ENCODE results near the gene GLP2R.

Gene GLP2R

GRCh38 chr17:9813166-9813565 is 12.6 kb upstream of the GLP2R start:
- DNase-seq (ENCODE audit: low spot score): no peak

GRCh38 chr17:9814337-9814945 is 11.3 kb upstream of the GLP2R start:
- no peak for DNase-seq (ENCODE audit: low spot score)

GRCh38 chr17:9816472-9816871 is 9.3 kb upstream of the GLP2R start:
- DNase-seq (ENCODE audit: low spot score): no peak

GRCh38 chr17:9817086-9817485 is 8.6 kb upstream of the GLP2R start:
- peak; percentile 37 for DNase-seq (ENCODE audit: low spot score)

- no peak for DNase-seq (ENCODE audit: low spot score)
Observed at GRCh38 chr17:9818760-9819159, 7.0 kb upstream of the GLP2R start.

- DNase-seq (ENCODE audit: low spot score): no peak
Observed at GRCh38 chr17:9820448-9820847, 5.3 kb upstream of the GLP2R start.

GRCh38 chr17:9821921-9822320 is 3.8 kb upstream of the GLP2R start, which contains the start of gene GSG1L2:
GSG1L2 (minus strand) TSS chr17:9822079; CDS start chr17:9822071, 8 bp downstream.
- DNase-seq (ENCODE audit: low spot score): no peak

GRCh38 chr17:9824094-9824493 is 1.6 kb upstream of the GLP2R start:
- DNase-seq (ENCODE audit: low spot score): no peak

GRCh38 chr17:9824797-9825338 is 856 bp upstream of the GLP2R start:
- DNase-seq (ENCODE audit: low spot score): no peak

- no peak for DNase-seq (ENCODE audit: low spot score)
Observed at GRCh38 chr17:9828296-9829295, 2.9 kb downstream of the GLP2R start.

GRCh38 chr17:9829343-9829742 is 3.6 kb downstream of the GLP2R start:
- DNase-seq (ENCODE audit: low spot score): no peak

- no peak for DNase-seq (ENCODE audit: low spot score)
Observed at GRCh38 chr17:9830711-9831110, 5.0 kb downstream of the GLP2R start.

- no peak for DNase-seq (ENCODE audit: low spot score)
Observed at GRCh38 chr17:9833922-9834321, 8.2 kb downstream of the GLP2R start.

GRCh38 chr17:9837551-9838471 is 12.1 kb downstream of the GLP2R start:
- no peak for DNase-seq (ENCODE audit: low spot score)

GRCh38 chr17:9839433-9839832 is 13.7 kb downstream of the GLP2R start:
- DNase-seq (ENCODE audit: low spot score): no peak

- peak; percentile 37 for DNase-seq (ENCODE audit: low spot score)
Observed at GRCh38 chr17:9842057-9842758, 16.5 kb downstream of the GLP2R start.

- no peak for DNase-seq (ENCODE audit: low spot score)
Observed at GRCh38 chr17:9843152-9844010, 17.7 kb downstream of the GLP2R start.

GRCh38 chr17:9844153-9844552 is 18.4 kb downstream of the GLP2R start:
- no peak for DNase-seq (ENCODE audit: low spot score)

- DNase-seq (ENCODE audit: low spot score): no peak
Observed at GRCh38 chr17:9845306-9845705, 19.6 kb downstream of the GLP2R start.

- no peak for DNase-seq (ENCODE audit: low spot score)
Observed at GRCh38 chr17:9850151-9850550, 24.4 kb downstream of the GLP2R start.

Data from pons (tissue), 1 donor.